Midbrain (tissue), 1 donor: ENCODE measurements around the gene CD4.

Source experiments
- DNase-seq: peaks from one replicate; lab custom pipeline; 2025; lab: John Stamatoyannopoulos, UW

Gene CD4

GRCh38 chr12:6778574-6779550 is 10.5 kb upstream of the CD4 start:
- DNase-seq, result peak; percentile 91

GRCh38 chr12:6779708-6780432 is 9.5 kb upstream of the CD4 start:
- DNase-seq, result no peak

GRCh38 chr12:6780573-6780972 is 8.8 kb upstream of the CD4 start:
- no peak for DNase-seq

GRCh38 chr12:6782119-6782518 is 7.2 kb upstream of the CD4 start:
- DNase-seq, result no peak

- no peak for DNase-seq
Measured at GRCh38 chr12:6782850-6783566, 6.3 kb upstream of the CD4 start.

GRCh38 chr12:6783828-6784227 is 5.5 kb upstream of the CD4 start:
- no peak for DNase-seq

- DNase-seq, result no peak
Measured at GRCh38 chr12:6784296-6784695, 5.0 kb upstream of the CD4 start.

- no peak for DNase-seq
Measured at GRCh38 chr12:6784761-6785160, 4.6 kb upstream of the CD4 start.

- no peak for DNase-seq
Measured at GRCh38 chr12:6786416-6787094, 2.8 kb upstream of the CD4 start.

- DNase-seq, result no peak
Measured at GRCh38 chr12:6787309-6787708, 2.0 kb upstream of the CD4 start.

GRCh38 chr12:6790496-6791150 is 1.3 kb downstream of the CD4 start:
- DNase-seq, result no peak

GRCh38 chr12:6791931-6792520 is 2.7 kb downstream of the CD4 start:
- no peak for DNase-seq

GRCh38 chr12:6792522-6793201 is 3.3 kb downstream of the CD4 start:
- peak; percentile 28 for DNase-seq

- DNase-seq, result no peak
Measured at GRCh38 chr12:6795088-6795487, 5.8 kb downstream of the CD4 start.

GRCh38 chr12:6796576-6796975 is 7.2 kb downstream of the CD4 start:
- no peak for DNase-seq

GRCh38 chr12:6799147-6799546 is 9.8 kb downstream of the CD4 start:
- DNase-seq, result no peak

GRCh38 chr12:6807170-6807569 is 17.8 kb downstream of the CD4 start:
- DNase-seq, result no peak

GRCh38 chr12:6809056-6809455 is 19.7 kb downstream of the CD4 start:
- DNase-seq, result no peak

- DNase-seq, result no peak
Measured at GRCh38 chr12:6810758-6811157, 21.4 kb downstream of the CD4 start.

GRCh38 chr12:6813363-6813762 is 24.0 kb downstream of the CD4 start:
- DNase-seq, result no peak
